GM12878 (cell line): ENCODE measurements around the gene CAMK4.

Experiments used
- CBX3 ChIP-seq: fragments of 200-600 bp; sonication (generic); IDR thresholded peaks from 2 replicates; pipeline ENCODE4 v1.6.1; 2016; ENCODE audit warnings: low read depth, borderline replicate concordance
- EGR1 ChIP-seq, 2 experiments: IDR thresholded peaks; 1 replicate in 1 of 2; 2 replicates in 1 of 2; pipeline ENCODE4 v1.6.1; 2011 to 2012; ENCODE audit warnings: low read depth in 2 of 2, low read length in 2 of 2, borderline replicate concordance in 1 of 2, mild to moderate bottlenecking in 1 of 2, moderate library complexity in 1 of 2
- NR2C2 ChIP-seq: IDR thresholded peaks from 2 replicates; pipeline ENCODE4 v1.6.1; 2011; ENCODE audit warnings: borderline replicate concordance, low read depth; ENCODE audit not compliant: control insufficient read depth, insufficient read length
- ZNF274 ChIP-seq: IDR thresholded peaks from one replicate; pipeline ENCODE4 v1.8.0; 2011; ENCODE audit not compliant: insufficient read length, insufficient read depth
- TF ChIP-seq, protein P1 (sequence below), 3 experiments: IDR thresholded peaks in 2 of 3; conservative IDR thresholded peaks in 1 of 3; 2 replicates each; pipeline ENCODE4 v1.5.1; 2011; ENCODE audit warnings: low read depth in 3 of 3, low read length in 3 of 3, mild to moderate bottlenecking in 3 of 3, control low read depth in 2 of 3, moderate library complexity in 2 of 3, inconsistent platforms in 1 of 3, mixed read lengths in 1 of 3; ENCODE audit not compliant: control insufficient read depth in 2 of 3, insufficient read depth in 1 of 3; ENCODE audit errors: extremely low read depth in 1 of 3

DNA sequence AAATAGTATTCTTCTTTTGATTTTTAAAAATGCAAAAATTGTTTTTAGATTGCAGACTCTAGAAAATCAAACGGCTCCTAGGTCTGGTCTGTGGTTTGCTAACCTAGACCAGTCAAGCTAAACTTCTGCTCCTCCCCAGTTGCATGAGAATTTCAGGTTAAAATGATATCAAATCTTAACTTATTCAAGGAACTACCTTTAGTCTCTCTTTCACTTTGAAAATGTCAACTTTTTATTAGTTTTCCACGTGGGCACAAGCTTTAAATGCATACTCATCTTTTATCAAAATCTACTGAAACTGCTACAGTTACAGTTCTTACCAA lies 8.8 kb downstream of the CAMK4 start:
- TF ChIP-seq, protein P1, sequence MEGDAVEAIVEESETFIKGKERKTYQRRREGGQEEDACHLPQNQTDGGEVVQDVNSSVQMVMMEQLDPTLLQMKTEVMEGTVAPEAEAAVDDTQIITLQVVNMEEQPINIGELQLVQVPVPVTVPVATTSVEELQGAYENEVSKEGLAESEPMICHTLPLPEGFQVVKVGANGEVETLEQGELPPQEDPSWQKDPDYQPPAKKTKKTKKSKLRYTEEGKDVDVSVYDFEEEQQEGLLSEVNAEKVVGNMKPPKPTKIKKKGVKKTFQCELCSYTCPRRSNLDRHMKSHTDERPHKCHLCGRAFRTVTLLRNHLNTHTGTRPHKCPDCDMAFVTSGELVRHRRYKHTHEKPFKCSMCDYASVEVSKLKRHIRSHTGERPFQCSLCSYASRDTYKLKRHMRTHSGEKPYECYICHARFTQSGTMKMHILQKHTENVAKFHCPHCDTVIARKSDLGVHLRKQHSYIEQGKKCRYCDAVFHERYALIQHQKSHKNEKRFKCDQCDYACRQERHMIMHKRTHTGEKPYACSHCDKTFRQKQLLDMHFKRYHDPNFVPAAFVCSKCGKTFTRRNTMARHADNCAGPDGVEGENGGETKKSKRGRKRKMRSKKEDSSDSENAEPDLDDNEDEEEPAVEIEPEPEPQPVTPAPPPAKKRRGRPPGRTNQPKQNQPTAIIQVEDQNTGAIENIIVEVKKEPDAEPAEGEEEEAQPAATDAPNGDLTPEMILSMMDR (IDR thresholded peaks at IDR 0.05 in 2 of 3, conservative IDR thresholded peaks at IDR 0.05 in 1 of 3; ENCODE audit: control insufficient read depth in 2 of 3, extremely low read depth in 1 of 3, insufficient read depth in 1 of 3, low read depth in 3 of 3, low read length in 3 of 3): no peak
- TF ChIP-seq ZNF274: no peak
- no peak for TF ChIP-seq NR2C2
- TF ChIP-seq EGR1 (IDR thresholded peaks at IDR 0.05; ENCODE audit: borderline replicate concordance in 1 of 2, low read depth in 2 of 2, low read length in 2 of 2): no peak
- no peak for TF ChIP-seq CBX3
